Esophagus muscularis mucosa (tissue), 4 donors: ENCODE data around the gene APOLD1. TPM values are rescaled to one million over a fixed set of nuclear protein-coding genes. Genes with fewer than 3 reads are reported as not detected.
"Not testable (repeated sequence)": the region's sequence is repeated elsewhere in the genome, so short reads cannot be mapped to it uniquely, and the experiment has no call there.

Experiments
- DNase-seq: peaks from one replicate; pipeline ENCODE4 v3.0.0-alpha.2; 2017; ENCODE audit errors: extremely low spot score
- H3K27ac ChIP-seq, 4 donors: fragments of 200-600 bp; sonication (generic); replicated peaks in 1 of 4; 1 replicate in 3 of 4; 2 replicates in 1 of 4; pipeline ENCODE4 v1.5.1; 2016 to 2019; ENCODE audit warnings: mild to moderate bottlenecking in 1 of 4
- H3K27me3 ChIP-seq, 4 donors: fragments of 200-600 bp; sonication (generic); one replicate each; pipeline versions ENCODE4 v1.5.1 to v1.6.0; 2016 to 2019
- H3K36me3 ChIP-seq, 4 donors: fragments of 200-600 bp; sonication (generic); one replicate each; pipeline ENCODE4 v1.5.1; 2016 to 2019
- H3K4me1 ChIP-seq, 4 donors: fragments of 200-600 bp; sonication (generic); one replicate each; pipeline ENCODE4 v1.5.1; 2016 to 2019
- H3K4me3 ChIP-seq, 4 donors: fragments of 200-600 bp; sonication (generic); 1 replicate in 2 of 4; 2 replicates in 2 of 4; pipeline ENCODE4 v1.5.1; 2016 to 2019; ENCODE audit warnings: mild to moderate bottlenecking in 4 of 4, moderate library complexity in 1 of 4
- H3K9me3 ChIP-seq, 4 donors: fragments of 200-600 bp; sonication (generic); 1 replicate in 3 of 4; 2 replicates in 1 of 4; pipeline ENCODE4 v1.5.1; 2016 to 2019
- EP300 ChIP-seq: sonication (generic); formaldehyde crosslinking; IDR thresholded peaks from one replicate; pipeline ENCODE4 v1.6.1; 2017; ENCODE audit warnings: antibody characterized with exemption
- POLR2A ChIP-seq: fragments of 450-650 bp; IDR thresholded peaks from one replicate; pipeline ENCODE4 v1.6.1; 2017; ENCODE audit warnings: antibody characterized with exemption, moderate library complexity, mild to moderate bottlenecking, low read depth
- POLR2AphosphoS5 ChIP-seq, 2 donors: sonication (generic); formaldehyde crosslinking; IDR thresholded peaks; one replicate each; pipeline ENCODE4 v1.6.1; 2017; ENCODE audit warnings: antibody characterized with exemption in 2 of 2
- WGBS: methylation state at CpG from one replicate; pipeline ENCODE4 v1.1.5; 2018; 5-methylcytosine and 5-hydroxymethylcytosine counted together
- intact Hi-C: fragments of 100-400 bp; cut with DNase I; formaldehyde crosslinking; loops from one replicate; pipeline ENCODE4 v1.15.1; 2023
- small RNA-seq, 3 donors: library from RNA; depleted of rRNA; stranded (forward); fragments of <200 nt; gene quantifications; one replicate each; pipeline ENCODE3, GENCODE V24; 2016
- total RNA-seq, 4 donors: library from RNA; depleted of rRNA; stranded (reverse); fragments of >200 nt; gene quantifications; one replicate each; pipeline versions ENCODE4 v1.1.0 to v1.2.1, GENCODE V29; 2016
- TF ChIP-seq, protein P1 (sequence below), 3 experiments: fragments of 200-600 bp in 2 of 3; fragments of 450-650 bp in 1 of 3; sonication (generic) in 2 of 3; IDR thresholded peaks; one replicate each; pipeline ENCODE4 v1.5.1; 2017 to 2019; ENCODE audit warnings: antibody characterized with exemption in 3 of 3, mild to moderate bottlenecking in 2 of 3, moderate library complexity in 1 of 3

Gene APOLD1
- total RNA-seq, 4 donors from 2014 or later: 13.3 to 49.4 (median 37.1) TPM

DNA sequence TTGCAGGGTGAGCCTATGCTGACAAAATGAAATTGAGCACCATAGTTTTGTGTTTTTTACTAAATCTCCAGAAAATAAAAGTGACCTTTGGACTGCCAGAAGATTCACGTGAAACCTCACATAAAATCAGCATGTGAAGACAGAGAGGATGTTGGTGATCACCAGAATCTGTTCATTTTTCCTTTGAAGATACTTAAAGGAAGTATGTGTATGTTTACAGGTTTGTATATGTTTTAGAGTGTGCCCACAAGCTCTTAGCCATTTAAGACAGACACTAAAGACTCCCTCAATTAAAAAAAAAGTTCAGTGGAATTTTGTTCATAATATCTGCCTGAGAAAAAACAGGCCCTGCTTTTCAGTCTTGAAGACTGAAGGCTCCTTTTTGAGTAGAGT, 53.5 kb downstream of the APOLD1 start:
- no peak overlapping the region for H3K27ac ChIP-seq
- no peak for DNase-seq
- WGBS: 90% methylated on average over 1 of the region's 1 CpG
- intact Hi-C loops: loop anchor here (5.0 kb wide), 1 partner anchor 53 kb away; the partner anchor contains the start of gene GPRC5A
- no peak overlapping the region for H3K4me3 ChIP-seq
- no peaks in the 10 kb centered on the region for H3K9me3 ChIP-seq
- peaks cover 0 to 6% (median 0%) of the 10 kb centered on the region in 4 donors for H3K4me1 ChIP-seq
- no peaks in the 10 kb centered on the region for H3K27me3 ChIP-seq
- peaks cover 0 to 2% (median 1%) of the 10 kb centered on the region in 4 donors for H3K36me3 ChIP-seq
- TF ChIP-seq, protein P1, sequence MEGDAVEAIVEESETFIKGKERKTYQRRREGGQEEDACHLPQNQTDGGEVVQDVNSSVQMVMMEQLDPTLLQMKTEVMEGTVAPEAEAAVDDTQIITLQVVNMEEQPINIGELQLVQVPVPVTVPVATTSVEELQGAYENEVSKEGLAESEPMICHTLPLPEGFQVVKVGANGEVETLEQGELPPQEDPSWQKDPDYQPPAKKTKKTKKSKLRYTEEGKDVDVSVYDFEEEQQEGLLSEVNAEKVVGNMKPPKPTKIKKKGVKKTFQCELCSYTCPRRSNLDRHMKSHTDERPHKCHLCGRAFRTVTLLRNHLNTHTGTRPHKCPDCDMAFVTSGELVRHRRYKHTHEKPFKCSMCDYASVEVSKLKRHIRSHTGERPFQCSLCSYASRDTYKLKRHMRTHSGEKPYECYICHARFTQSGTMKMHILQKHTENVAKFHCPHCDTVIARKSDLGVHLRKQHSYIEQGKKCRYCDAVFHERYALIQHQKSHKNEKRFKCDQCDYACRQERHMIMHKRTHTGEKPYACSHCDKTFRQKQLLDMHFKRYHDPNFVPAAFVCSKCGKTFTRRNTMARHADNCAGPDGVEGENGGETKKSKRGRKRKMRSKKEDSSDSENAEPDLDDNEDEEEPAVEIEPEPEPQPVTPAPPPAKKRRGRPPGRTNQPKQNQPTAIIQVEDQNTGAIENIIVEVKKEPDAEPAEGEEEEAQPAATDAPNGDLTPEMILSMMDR (IDR thresholded peaks at IDR 0.05): no peak
- TF ChIP-seq POLR2AphosphoS5 (IDR thresholded peaks at IDR 0.05): no peak
- no peak for TF ChIP-seq POLR2A
- TF ChIP-seq EP300: no peak

DNA sequence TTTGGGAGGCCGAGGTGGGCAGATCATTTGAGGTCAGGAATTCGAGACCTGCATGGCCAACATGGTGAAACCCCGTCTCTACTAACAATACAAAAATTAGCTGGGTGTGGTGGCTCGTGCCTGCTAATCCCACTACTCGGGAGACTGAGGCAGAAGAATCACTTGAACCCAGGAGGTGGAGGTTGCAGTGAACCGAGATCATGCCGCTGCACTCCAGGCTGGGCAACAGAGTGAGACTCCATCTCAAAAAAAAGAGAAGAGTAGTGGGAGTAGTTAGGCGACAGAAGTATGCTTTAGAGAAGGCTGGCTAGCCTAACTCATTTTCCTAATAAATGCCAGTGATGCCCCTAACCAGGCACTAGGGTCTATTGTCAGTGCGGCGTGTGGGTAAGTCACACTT, 54.0 kb downstream of the APOLD1 start:
- H3K4me1 ChIP-seq, H3K4me3 ChIP-seq, H3K27ac ChIP-seq, H3K9me3 ChIP-seq, DNase-seq, H3K27me3 ChIP-seq, H3K36me3 ChIP-seq: not testable (repeated sequence)
- WGBS: 97% methylated on average over 10 of the region's 10 CpGs
- intact Hi-C loops: loop anchor here (5.0 kb wide), 1 partner anchor 53 kb away; the partner anchor contains the start of gene GPRC5A

GRCh38 chr12:12839873-12840579, 54.6 kb downstream of the APOLD1 start:
- 80% methylated on average over 5 of the region's 5 CpGs for WGBS
- intact Hi-C loops: loop anchor here (5.0 kb wide), 2 partner anchors 52 to 137 kb away; partner anchors contain the start of gene GPRC5A
- H3K9me3 ChIP-seq: no peaks in the 10 kb centered on the region
- no peak for DNase-seq
- TF ChIP-seq POLR2A: no peak
- no peak for TF ChIP-seq EP300
- TF ChIP-seq, protein P1 (IDR thresholded peaks at IDR 0.05): no peak
- TF ChIP-seq POLR2AphosphoS5 (IDR thresholded peaks at IDR 0.05): no peak
- no peaks in the 10 kb centered on the region for H3K27me3 ChIP-seq
- H3K4me1 ChIP-seq: peaks cover 0 to 6% (median 0%) of the 10 kb centered on the region in 4 donors
- no peak overlapping the region for H3K27ac ChIP-seq
- H3K4me3 ChIP-seq: no peak overlapping the region
- no peaks in the 10 kb centered on the region for H3K36me3 ChIP-seq

DNA sequence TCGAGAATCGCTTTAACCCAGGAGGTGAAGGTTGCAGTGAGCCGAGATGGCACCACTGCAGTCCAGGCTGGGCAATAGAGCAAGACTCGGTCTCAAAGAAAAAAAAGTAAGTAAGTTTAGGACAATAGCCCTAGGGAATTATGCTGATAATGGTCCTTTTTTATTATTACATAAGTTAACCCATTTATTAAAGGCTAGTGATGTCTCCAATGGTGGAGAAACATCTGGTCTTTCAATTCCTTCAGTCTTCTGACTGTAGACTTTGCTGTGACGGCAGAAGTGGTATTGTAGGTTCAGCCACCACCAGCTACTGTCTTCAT, 55.1 kb downstream of the APOLD1 start:
- Histone ChIP-seq H3K36me3 (no peaks in the 10 kb centered on the region), H3K9me3 (no peaks in the 10 kb centered on the region), H3K27me3 (no peaks in the 10 kb centered on the region), H3K4me3 (no peak overlapping the region), H3K4me1 (peaks cover 0 to 6% (median 0%) of the 10 kb centered on the region in 4 donors), H3K27ac (no peak overlapping the region)
- 91% methylated on average over 5 of the region's 5 CpGs for WGBS
- DNase-seq: no peak
- intact Hi-C loops: loop anchor here (5.0 kb wide), 1 partner anchor 137 kb away; no protein-coding TSS in a partner anchor
- no peak for TF ChIP-seq EP300
- TF ChIP-seq POLR2AphosphoS5 (IDR thresholded peaks at IDR 0.05): no peak

Small RNA genes lying within 50 kb of the gene (small RNA-seq; reads per million reads assigned to genes)
- gene AC007215.1: 0 reads per million in 3 donors
- gene MIR613: 0 reads per million in 3 donors

Other genes with a start within 250 kb of the APOLD1 start
- gene DUSP16, start 222.8 kb upstream of the APOLD1 start, total RNA-seq: 10 to 100 TPM in 3 of 4 donors, 1 to 10 TPM in 1; 10.0 to 17.0 (median 13.9) TPM
- gene CREBL2, start 173.8 kb upstream of the APOLD1 start, total RNA-seq: 10 to 100 TPM; 33.0 to 53.5 (median 45.9) TPM
- gene GPR19, start 89.5 kb upstream of the APOLD1 start, total RNA-seq: 1 to 10 TPM in 1 of 4 donors, not detected in 3; 1.7 TPM
- 10 to 100 TPM; 48.7 to 97.4 (median 70.6) TPM for gene CDKN1B, start 68.3 kb upstream of the APOLD1 start, total RNA-seq
- gene DDX47, start 27.7 kb downstream of the APOLD1 start, total RNA-seq: 10 to 100 TPM; 37.1 to 67.1 (median 53.9) TPM
- 10 to 100 TPM in 1 of 4 donors, 1 to 10 TPM in 3; 2.9 to 30.0 (median 3.8) TPM for gene GPRC5A, start 105.9 kb downstream of the APOLD1 start, total RNA-seq
- under 1 TPM in 1 of 4 donors, not detected in 3; 0.84 TPM for gene GPRC5D, start 166.5 kb downstream of the APOLD1 start, total RNA-seq
- 10 to 100 TPM; 40.6 to 70.6 (median 61.9) TPM for gene HEBP1, start 214.6 kb downstream of the APOLD1 start, total RNA-seq